A673 (cell line): ENCODE results near the gene TES. TPM values are rescaled to one million over a fixed set of nuclear protein-coding genes. Genes with fewer than 3 reads are reported as not detected.

Experiments used
- BruUV-seq: library from RNA; stranded (reverse); fragments of 400-500 nt; replicated peaks from 2 replicates; lab custom pipeline; 2021; lab: Mats Ljungman, UMichigan
- CTCF ChIA-PET: fragments of 300-600 bp; sonication (Branson Sonifier 250); formaldehyde crosslinking; loops from one replicate; lab custom pipeline; 2022; ENCODE audit warnings: antibody characterized with exemption; lab: Charles Lee
- POLR2A ChIA-PET: fragments of 300-600 bp; sonication (Branson Sonifier 250); formaldehyde crosslinking; loops from one replicate; lab custom pipeline; 2022; ENCODE audit warnings: antibody characterized with exemption; ENCODE audit not compliant: low non-redundant PET; lab: Charles Lee
- DNase-seq: peaks from one replicate; pipeline ENCODE4 v3.0.0-alpha.2; 2015; ENCODE audit warnings: low spot score
- H3K27ac ChIP-seq: fragments of 200-600 bp; sonication (generic); 2 replicates; pipeline ENCODE4 v1.5.1; 2016; ENCODE audit warnings: mixed run types, low read depth, mild to moderate bottlenecking, mixed read lengths, antibody characterized with exemption, low read length; ENCODE audit not compliant: poor library complexity, severe bottlenecking
- H3K27me3 ChIP-seq: fragments of 200-600 bp; sonication (generic); replicated peaks from 2 replicates; pipeline ENCODE4 v1.6.1; 2017; ENCODE audit warnings: mixed run types, low read depth, mild to moderate bottlenecking, mixed read lengths, antibody characterized with exemption, low read length; ENCODE audit not compliant: insufficient read depth, poor library complexity
- H3K36me3 ChIP-seq: fragments of 200-600 bp; sonication (generic); 2 replicates; pipeline ENCODE4 v1.6.1; 2016; ENCODE audit warnings: mixed run types, mild to moderate bottlenecking, mixed read lengths, antibody characterized with exemption, low read length; ENCODE audit not compliant: insufficient read depth, poor library complexity, severe bottlenecking
- H3K4me1 ChIP-seq: fragments of 200-600 bp; sonication (generic); 2 replicates; pipeline ENCODE4 v1.6.1; 2017; ENCODE audit warnings: mixed run types, mild to moderate bottlenecking, mixed read lengths, antibody characterized with exemption, low read length; ENCODE audit not compliant: insufficient read depth, poor library complexity, severe bottlenecking
- H3K4me3 ChIP-seq: fragments of 200-600 bp; sonication (generic); 2 replicates; pipeline ENCODE4 v1.5.1; 2016; ENCODE audit warnings: low read depth, mixed run types, mild to moderate bottlenecking, mixed read lengths, low read length; ENCODE audit not compliant: poor library complexity, severe bottlenecking
- H3K9me3 ChIP-seq: fragments of 200-600 bp; sonication (generic); 2 replicates; pipeline ENCODE4 v1.6.1; 2016; ENCODE audit warnings: mixed run types, low read depth, mild to moderate bottlenecking, mixed read lengths, antibody characterized with exemption, low read length; ENCODE audit not compliant: poor library complexity, severe bottlenecking
- CTCF ChIP-seq: fragments of 300-800, 200-600 bp; sonication (generic); conservative IDR thresholded peaks from 2 replicates; pipeline ENCODE4 v1.5.1; 2017; ENCODE audit warnings: low read depth, mild to moderate bottlenecking, antibody characterized with exemption, low read length, moderate library complexity, mixed read lengths
- EZH2 ChIP-seq: fragments of 200-600 bp; sonication (generic); IDR thresholded peaks from 2 replicates; pipeline ENCODE4 v1.6.1; 2017; ENCODE audit warnings: borderline replicate concordance, low read depth, mild to moderate bottlenecking, mixed read lengths, antibody characterized with exemption, low read length; ENCODE audit not compliant: poor library complexity, severe bottlenecking
- intact Hi-C: fragments of 100-400 bp; cut with micrococcal nuclease; formaldehyde crosslinking; loops from one replicate; pipeline ENCODE4 v1.10.0; 2022; ENCODE audit not compliant: unreplicated experiment
- total RNA-seq: library from RNA; stranded (reverse); gene quantifications from 2 replicates; pipeline ENCODE4 v1.2.3, GENCODE V29; 2021

The TES gene
- total RNA-seq, 1 experiment from 2014 or later, result 121 TPM

GRCh38 chr7:116196947-116197346 is 13.4 kb upstream of the TES start:
- Histone ChIP-seq H3K36me3 (no peaks in the 10 kb centered on the region), H3K4me3 (no peak overlapping the region), H3K9me3 (no peaks in the 10 kb centered on the region), H3K27me3 (no peaks in the 10 kb centered on the region), H3K4me1 (peaks cover 39% of the 10 kb centered on the region), H3K27ac (peak overlapping the region; percentile 36)
- CTCF ChIA-PET, result no interaction called here
- BruUV-seq, result no TSS peak
- no peak for DNase-seq
- POLR2A ChIA-PET, result interaction anchor here (0.7 kb wide), 1 partner anchor 120 kb away, joined by 6 read pairs; no protein-coding TSS in a partner anchor
- intact Hi-C loops, result no loop called here
- TF ChIP-seq EZH2 (no peak), CTCF (no peak)

GRCh38 chr7:116197360-116197759 is 13.0 kb upstream of the TES start:
- no peaks in the 10 kb centered on the region for H3K9me3 ChIP-seq
- no peak for TF ChIP-seq CTCF
- TF ChIP-seq EZH2, result no peak
- no peaks in the 10 kb centered on the region for H3K36me3 ChIP-seq
- no TSS peak for BruUV-seq
- intact Hi-C loops, result no loop called here
- H3K4me3 ChIP-seq, result no peak overlapping the region
- peak overlapping the region; percentile 36 for H3K27ac ChIP-seq
- DNase-seq, result peak; percentile 73
- CTCF ChIA-PET, result interaction anchor here (1.1 kb wide), 1 partner anchor 17 kb away, joined by 4 read pairs; no protein-coding TSS in a partner anchor
- no peaks in the 10 kb centered on the region for H3K27me3 ChIP-seq
- POLR2A ChIA-PET, result interaction anchor here (0.7 kb wide), 1 partner anchor 120 kb away, joined by 6 read pairs; no protein-coding TSS in a partner anchor
- H3K4me1 ChIP-seq, result peaks cover 38% of the 10 kb centered on the region

- ChIA-PET POLR2A (no interaction called here), CTCF (no interaction called here)
These were observed 11.5 kb upstream of the TES start for GRCh38 chr7:116198748-116199410.

More at GRCh38 chr7:116198748-116199410, 11.5 kb upstream of the TES start:
- H3K9me3 ChIP-seq, result no peaks in the 10 kb centered on the region
- TF ChIP-seq EZH2 (no peak), CTCF (no peak)
- peaks cover 25% of the 10 kb centered on the region for H3K4me1 ChIP-seq
- no TSS peak for BruUV-seq
- no peak overlapping the region for H3K27ac ChIP-seq
- H3K27me3 ChIP-seq, result no peaks in the 10 kb centered on the region
- DNase-seq, result no peak
- H3K4me3 ChIP-seq, result no peak overlapping the region
- intact Hi-C loops, result no loop called here
- no peaks in the 10 kb centered on the region for H3K36me3 ChIP-seq
